NCI-H1092 treated with DMSO at 0.1 percent for 48 hours (cell line): ENCODE results near the gene EPAS1.

Source experiments
- DNase-seq: peaks from one replicate; lab custom pipeline; 2025; lab: John Stamatoyannopoulos, UW

The EPAS1 gene

DNA sequence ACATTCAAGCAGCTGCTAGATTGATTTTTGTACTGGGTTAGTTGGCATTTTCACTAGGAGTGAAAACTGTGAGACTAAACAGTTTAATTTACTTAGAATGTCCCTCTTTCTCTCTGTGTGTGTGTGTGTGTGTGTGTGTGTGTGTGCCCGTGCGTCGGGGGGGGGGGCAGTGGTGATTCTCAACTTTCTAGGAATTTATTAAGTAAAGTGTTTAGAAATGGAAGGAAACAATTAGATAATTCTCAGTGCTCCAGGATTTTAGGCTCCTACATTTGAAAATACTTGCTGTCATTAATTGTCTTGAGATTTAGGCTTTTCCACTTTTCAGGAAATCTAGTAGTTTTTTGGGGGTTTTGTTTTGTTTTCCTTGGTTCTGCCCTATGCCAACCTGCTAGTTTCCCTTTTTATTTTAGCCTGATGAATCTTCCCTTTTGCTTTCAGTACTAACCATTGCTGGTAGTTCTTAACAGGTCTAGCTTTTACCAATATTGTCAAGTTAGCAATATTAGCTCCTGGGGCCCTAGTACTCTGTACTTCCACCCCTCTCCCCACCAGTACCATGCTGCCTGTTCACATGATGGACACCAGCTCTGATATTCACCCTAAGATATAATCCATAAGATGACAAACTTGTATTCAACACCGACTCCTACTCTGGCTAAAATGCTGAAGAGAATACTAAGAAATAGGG is 4.9 kb downstream of the EPAS1 start:
- no peak for DNase-seq

DNA sequence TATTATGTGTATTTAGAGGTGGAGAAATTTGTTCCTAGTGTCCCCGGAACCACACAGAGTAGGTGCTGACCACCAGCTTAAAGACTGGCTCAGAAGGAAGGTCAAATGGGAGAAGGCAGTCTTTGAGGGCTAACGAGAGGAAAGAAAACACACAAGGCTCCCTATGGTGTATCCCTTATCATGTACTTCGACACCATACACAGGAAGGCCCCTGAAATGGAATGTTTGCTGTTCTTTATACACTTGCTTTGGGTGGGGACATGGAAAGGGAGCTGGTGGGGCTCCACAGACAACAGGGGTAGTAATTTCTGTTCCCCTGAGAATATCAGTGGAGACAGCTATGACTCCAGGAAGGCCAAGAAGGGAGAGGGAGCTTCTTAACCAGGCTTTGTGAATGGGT is 6.0 kb downstream of the EPAS1 start:
- DNase-seq: no peak

DNA sequence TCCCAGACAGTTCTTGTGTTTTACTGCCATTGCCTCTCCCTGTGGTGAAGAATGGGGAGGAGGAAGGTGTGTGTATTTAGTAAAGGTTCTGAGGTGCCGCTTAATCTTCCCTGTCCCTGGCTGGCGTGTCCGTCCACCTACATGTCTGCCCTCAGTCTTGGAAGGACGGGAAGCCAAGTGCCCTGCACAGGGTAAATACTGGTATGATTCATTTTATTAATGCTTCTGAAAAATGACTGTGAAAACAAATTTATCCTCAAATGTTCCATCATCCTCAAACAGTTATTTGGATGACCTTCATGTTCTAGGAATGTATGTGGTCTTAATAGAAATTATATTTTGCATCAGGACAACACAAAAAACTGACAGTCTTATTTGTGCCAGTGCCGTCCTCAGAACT is 6.6 kb downstream of the EPAS1 start:
- DNase-seq: no peak

DNA sequence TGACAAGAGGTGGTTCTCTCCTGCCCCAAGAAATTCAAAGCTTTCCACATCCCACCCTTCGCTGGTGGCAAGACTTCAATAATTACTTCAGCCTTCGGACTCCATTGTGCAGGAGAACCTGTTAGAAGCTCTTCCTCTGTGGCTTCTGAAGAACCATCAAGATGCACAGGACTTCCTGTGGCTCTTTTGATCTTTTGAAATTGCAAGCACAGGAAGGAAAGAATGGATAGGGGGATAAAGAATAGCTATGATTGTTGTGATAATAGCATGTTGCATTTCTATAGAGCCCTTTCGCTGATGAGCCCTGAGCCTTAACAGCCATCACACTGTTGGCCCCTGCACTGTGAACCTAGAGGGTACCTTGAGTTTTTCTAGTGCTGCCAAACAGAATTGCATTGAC is 7.4 kb downstream of the EPAS1 start:
- DNase-seq: no peak

DNA sequence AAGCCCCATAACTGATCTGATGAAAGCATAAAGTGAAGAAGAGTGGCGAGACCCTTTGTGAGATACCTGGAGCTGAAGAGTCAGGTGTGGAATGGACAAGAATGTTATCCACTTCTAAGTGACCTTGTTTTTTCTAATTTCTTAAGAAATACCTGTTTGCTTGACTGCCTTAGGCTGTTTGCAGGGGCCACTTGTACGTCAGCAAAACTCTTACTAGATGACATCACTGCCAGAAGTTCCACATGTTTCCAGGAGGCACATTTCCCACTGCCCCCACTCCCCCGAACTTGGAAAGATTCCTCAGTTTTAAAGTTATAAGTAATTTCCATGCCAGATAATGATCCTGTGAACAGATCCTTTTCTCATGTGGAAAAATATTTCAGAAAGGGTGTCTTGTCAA is 8.0 kb downstream of the EPAS1 start:
- no peak for DNase-seq

DNA sequence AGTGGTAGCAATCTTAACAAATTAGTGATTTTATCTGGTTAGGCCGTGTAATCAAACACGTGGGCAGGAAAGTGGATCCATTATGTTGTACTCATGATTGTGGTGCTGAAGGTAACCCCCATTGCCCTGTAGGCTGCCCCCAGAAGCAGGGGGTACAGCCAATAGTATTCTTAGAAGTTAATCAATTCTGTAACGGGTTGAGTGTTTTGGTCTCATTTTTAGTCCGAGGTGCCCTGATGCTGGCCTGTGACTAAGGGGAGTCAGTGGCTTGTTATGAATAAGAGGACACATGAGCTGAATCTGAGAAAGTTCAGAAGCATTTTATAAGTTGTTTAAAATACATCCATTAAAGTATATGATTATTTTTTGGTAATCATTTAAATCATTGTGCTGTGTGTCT is 8.6 kb downstream of the EPAS1 start:
- no peak for DNase-seq

DNA sequence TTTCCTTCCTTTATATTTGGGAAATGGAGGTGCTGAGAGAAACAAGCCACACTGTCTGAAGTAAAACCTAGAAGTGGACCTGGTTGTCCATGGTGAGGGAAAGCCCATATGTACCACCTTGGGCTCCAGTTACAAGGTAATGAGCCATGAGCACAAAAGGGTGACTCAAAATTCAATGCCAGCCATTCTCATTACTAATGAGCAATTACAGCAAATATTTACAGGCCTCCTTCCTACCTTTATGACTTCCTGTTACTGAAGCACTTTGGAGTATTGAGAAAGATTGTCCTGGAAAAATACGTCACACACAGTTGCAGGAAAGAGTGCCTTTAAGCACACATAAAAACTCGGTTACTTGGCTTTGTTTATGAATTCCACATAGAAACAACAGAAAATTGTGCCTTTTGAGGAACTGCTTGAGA is 9.1 kb downstream of the EPAS1 start:
- DNase-seq: peak; percentile 78

DNA sequence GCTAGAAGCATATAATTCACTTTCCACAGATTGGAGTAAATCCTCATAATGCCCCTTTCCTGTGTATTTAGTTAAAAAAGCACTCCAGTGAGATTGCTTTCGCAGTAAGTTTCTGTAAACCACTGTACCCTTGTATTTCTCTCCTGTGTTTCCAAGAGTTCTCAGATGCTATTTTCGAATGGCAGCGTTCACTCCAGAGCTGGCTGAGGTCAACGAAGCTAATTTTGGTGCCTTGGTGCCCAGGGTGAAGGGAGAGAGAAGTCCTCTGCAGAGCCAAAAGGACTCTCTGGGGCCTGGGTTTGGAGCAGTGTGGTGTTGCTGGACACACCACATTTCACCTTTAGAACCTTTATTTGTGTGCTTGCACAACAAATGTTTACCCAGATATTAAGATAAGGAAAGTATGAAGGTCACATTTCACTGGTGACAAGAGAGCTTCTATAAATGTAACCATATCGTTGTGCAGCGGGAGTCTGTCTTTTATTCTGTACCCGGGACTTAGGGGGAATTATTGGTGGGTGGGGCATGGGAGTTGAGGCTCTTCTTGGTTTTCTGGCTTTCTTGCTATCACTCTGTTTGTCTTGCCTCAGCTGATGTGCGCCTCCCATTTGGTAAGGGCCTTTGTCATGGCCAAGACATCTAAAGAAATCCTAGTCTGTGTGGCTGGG is 9.9 kb downstream of the EPAS1 start:
- DNase-seq: no peak

DNA sequence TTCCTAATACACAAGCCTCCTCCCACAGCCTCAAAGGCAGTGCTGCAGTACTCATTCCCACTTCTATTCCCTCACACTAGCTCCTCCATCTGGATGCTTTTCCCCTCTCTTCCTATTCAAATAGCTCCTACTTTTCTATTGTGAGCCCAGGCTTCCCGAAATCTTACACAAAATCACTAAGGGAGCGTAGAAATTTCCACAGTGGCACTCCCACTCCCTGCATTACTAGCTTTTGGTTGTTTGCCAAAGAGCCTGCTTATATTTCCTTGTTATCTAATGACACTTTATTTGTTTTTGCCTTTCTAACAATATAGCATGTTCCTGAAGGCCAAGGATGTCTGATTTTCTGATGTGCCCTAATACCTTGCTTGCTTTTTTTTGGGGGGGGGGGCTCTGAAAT is 10.9 kb downstream of the EPAS1 start:
- peak; percentile 17 for DNase-seq

DNA sequence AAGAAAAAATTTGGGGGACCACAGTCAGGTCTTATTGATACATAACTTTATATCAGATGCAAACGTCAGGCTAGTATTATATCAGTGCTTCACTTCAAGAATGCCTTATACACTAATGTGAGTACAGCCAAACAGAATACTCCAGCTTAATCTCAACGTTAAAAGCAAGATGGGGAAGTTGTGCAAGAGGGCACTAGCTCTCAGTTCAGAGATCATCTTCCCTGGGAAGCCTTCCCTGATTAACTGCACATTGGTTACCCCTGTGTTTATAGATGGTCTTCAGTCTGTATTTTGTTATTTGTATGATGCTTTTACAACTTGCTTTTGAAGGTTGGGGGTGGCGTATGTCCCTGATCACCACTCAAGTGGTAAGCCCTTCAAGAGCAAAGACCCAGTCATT is 11.4 kb downstream of the EPAS1 start:
- no peak for DNase-seq

DNA sequence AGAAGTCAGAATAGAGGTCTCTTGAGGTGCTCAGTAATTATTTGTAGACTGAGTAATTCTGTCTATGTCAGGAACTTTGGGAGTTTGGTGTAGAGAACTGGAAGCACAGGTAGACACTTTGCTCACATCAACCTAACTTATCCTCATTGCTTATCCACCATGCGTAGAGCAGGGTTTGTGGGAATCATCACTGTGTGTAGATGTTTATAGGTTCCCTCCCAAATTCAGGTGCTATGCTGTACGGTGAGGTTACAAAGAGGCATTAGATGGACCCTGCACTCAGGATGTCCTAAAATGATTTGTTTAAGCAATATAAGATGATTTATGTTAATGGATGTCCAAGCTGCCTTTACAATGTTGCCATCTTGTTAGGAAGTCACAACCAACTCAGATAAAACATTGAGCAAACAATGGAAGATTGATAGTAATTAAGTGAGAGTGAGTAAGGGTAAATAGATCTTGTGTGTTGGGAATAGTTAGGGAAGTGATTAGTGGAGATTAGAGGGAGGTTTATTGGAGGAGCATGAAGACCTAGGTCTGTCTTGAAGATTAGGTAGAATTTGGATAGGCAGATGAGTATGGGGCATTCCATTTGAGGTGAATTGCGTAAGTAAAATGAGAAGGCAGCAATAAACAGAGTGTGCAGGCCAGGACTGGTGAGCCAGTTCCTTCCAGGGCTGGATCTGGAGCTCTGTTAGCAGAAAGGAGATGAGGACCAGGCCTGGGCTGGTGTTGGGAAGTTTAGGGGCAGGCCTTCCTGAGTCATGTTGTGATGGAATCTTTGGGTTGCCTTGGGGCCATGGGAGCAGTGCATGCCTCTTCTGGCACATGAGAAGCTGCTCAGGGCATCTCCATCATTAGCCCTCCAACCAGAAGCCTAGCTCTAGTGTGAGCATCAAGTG is 12.1 kb downstream of the EPAS1 start:
- no peak for DNase-seq

DNA sequence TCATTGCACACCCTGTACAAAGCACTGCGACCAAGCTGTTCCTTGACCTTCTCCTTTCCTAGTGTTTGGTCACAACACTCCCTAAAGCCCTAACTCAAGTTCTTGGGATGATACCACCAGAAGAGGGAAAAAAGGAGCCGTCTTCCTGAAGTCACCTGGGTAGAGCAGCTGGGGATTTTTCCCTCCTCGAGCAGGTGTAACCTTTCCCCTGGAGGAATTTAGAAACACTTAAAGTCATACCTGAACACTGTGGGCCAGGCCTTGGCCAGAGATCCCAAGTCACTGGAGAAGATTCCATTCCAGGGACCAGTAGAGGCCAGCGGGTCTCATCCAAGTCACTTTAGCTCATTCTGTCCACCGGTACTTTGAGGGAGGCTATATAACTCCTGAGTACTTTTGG is 13.2 kb downstream of the EPAS1 start:
- no peak for DNase-seq

DNA sequence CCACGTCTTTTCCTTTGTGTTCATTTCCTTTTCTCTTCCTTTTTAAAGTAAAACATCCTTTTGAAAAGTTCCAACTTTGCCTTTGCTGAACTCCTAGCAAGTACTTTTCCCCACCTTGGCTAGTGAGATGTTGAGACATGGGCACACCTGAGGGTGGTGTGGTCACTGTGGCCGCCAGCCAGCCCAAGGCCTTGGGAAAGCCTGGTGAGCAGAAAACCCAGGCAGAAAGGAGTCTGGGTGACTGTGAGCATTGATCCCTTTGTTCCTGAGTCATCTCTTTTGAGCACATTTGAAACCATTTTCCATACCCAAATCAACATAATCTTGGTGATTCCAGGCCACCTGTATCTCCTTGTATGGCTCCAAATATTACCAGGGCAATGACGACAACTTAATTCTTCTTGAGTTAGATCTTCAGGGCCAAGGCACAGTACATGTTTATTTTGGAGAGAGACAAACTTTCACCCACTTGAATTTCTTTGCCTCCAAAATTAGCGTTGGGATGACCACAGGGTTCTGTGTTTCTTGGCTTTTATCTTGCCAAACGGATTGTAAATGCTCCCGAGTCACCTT is 14.5 kb downstream of the EPAS1 start:
- DNase-seq: no peak

DNA sequence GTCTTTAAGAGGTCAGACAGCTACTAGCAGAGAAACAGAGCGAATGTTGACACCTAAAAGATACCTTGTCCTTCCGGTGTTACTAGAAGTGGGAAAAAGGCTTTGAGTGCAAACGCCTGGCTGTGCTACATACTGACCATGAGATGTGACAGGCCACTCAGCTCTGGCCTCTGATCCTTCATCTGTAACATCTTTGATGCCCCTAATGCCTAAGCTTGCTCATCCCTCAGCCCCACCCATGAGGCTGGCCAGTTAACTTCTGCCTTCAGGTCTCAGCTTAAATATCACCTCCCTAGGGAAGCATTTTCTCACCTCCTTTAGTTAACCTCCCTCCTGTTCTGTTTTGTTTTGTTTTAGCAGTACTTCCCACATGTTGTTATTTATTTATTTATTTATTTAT is 15.9 kb downstream of the EPAS1 start:
- no peak for DNase-seq

DNA sequence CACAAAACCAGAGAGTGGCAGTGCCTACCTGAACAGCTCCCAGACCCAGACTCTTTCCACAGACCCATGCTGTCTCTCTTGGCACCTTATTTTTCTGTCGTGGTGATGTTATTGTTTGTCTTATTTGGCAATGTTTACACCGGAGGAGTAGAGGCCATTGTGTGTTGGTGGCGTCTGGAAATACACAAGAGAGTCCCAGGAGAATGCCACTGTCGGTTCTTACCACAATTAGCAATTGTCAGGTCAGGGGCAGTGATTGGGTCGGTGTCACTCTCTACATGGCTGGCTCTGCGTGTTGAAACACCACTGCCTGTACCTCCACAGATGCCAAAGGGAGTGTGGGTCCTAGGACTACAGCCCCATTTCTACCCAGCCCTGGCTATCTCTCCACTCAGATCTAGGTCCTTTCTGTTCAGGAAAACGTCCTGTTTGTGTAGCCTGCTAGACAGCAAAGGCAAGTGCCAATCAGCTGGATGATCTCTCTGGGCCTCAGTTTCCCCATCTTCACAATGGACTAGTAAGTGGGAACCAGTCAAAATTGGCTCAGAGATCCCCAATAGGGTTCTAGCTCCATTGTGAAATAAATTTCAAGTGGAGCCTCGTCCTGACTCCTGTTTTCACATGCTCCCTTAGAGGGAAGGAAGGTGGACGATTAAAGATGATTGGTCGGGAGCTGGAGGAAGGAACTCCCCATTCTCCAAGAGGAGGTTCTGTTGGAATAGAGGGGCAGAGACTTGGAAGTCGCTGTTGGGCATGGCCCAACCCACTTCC is 17.0 kb downstream of the EPAS1 start:
- DNase-seq: no peak

DNA sequence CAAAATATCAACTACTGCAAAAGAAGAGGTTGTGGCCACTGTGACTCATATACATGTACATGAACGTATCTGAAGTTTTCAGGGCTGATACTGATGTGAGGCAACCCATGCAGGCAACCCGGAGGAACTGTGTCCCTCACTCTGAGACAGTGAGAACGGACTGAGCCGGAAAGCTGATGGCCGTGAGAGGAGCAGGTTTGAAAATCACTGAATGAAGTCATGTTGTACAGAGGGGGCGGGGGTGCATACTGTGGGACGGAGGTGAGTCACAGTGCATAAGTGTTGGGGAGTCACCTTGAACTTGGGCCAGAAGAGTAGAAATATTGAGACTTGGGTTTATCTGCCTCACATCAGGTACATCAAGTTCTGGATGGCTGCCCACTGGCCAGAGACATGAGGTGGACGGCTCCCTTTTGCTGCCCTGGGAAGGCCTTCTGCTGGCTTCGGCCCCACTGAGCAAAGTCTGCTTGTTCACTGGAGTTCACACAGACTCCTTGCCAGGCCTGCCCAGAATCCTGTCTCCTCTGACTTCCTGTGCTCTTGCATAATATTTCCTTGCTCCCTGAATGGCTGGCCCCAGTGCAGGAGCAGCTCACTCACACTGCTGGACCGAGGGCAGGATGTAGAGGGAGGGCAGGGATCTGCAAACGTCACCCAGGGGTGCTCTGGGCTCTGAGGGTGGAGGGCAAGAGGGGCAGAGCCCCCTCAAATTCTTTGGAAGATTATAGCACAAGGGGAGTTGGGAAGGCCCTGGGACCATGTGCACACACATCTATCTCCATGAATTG is 18.1 kb downstream of the EPAS1 start:
- no peak for DNase-seq

DNA sequence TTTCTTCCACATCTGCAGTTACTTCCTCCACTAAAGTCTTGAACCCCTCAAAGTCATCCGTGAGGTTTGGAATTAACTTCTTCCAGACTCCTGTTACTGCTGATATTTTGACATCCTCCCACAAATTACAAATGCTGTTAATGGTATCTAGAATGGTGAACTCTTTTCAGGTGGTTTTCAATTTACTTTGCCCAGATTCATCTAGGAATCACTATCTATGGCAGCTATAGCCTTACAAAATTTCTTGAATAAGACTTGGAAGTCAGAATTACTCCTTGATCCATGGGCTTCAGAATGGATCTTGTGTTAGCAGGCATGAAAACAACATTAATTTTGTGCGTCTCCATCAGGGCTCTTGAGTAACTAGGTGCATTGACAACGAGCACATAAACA is 19.9 kb downstream of the EPAS1 start:
- DNase-seq: no peak

DNA sequence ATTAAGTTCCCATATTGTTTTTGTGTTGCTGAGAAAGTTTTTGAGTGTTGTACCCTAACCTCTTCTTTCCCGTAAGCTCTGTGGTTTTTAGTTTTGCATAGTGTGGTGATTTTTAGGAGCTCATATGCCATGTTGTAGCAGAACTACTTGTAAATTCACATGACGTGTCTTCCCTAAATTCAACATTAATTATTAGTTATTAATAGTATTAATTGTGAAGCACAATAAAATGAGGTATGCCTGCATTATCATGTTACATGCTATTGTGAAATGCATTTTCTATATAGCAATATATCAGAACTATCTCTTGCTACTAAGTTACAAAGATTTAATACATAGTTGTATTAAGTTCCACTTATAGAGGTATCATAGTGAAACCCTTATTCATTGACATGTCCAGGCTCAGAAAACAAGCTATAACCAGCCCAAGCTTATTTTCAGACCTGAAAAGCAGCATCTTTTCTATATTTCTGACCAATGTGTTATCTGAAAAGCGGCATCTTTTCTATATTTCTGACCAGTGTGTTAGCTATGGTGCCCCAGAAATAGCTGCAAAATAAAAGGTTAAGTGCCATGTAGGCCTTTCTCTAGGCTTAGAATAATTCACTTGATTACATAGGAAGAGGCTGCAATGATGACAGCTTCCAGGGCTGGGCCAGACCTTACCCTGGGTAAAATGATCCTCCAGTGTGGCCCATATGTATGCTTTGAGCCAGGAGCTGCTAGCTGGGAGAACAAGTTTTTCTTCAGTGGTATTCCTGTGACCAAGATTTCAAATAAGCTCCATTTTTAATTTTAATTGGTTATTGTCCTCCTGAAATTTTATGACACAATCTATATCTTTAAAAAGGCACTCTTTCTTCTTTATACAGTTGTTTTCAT is 21.6 kb downstream of the EPAS1 start:
- no peak for DNase-seq

DNA sequence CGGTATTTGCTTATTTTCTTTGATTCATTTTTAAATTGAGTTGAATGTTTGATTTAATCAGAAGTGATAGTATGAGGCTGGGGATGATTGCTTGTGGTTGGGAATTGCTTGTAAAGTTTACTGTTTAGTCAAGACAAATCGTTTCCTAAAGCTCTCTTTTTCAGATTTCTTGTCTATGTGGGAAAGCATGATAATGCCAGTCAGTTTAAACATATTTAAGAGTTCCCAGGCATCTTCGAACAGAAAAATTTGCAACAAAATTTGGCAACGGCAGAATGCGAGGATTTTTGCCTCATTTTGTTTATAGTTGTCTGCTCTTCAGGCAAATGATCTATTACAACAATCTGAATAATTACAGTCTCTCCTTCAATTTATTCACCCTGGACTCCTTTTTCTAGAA is 22.5 kb downstream of the EPAS1 start:
- no peak for DNase-seq

DNA sequence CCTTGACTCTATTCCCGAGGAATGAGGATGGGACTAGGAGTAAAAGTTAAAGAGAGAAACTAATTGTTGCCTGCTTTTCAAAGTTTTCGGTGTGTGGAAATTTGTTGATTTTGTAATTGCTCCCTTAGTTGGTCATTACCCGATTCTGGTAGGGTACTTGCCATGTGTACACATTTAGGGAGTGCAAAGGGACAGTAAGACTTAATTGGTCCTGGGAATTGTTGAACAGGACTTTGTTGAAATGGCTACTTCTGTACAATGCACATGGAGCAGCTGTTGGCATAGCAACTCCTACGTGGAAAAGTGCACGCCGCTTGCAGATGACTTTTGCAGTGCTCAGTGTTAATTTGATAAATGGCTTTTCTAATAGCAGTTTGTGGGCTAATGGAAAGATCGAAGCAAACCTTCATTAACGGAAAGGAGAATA is 22.9 kb downstream of the EPAS1 start:
- DNase-seq: no peak
